Sciatic nerve (tissue), 2 donors: ENCODE data around the gene PTPA. TPM values are rescaled to one million over a fixed set of nuclear protein-coding genes. Genes with fewer than 3 reads are reported as not detected.
A peak's percentile ranks its signal among the peaks of the same experiment; 100 is the strongest.

Experiments used
- ATAC-seq: fragments of 200-7000 bp; cut with Tn5 transposase; one replicate; pipeline ENCODE4 v1.9.1; 2020; ENCODE audit warnings: mild to moderate bottlenecking, moderate library complexity
- DNase-seq: peaks from one replicate; pipeline ENCODE4 v3.0.0-alpha.2; 2020; ENCODE audit warnings: low spot score
- intact Hi-C: fragments of 100-400 bp; cut with DNase I; formaldehyde crosslinking; loops from one replicate; pipeline ENCODE4 v1.14.2; 2022
- total RNA-seq: library from RNA; stranded (reverse); fragmentation: NEBNext Ultra II Directional; extraction: Animal tissue kit (Norgen Biotek cat#: 25700); gene quantifications from one replicate; pipeline ENCODE4 v1.2.1, GENCODE V29; 2021
- donor health status: DM: no; HTN: no; CAD: no.
- donor health status: DM: no; HTN: no; CAD: no.

The PTPA gene
- 78.2 TPM for total RNA-seq

- intact Hi-C loops, result no loop called here
- peak; percentile 99 for DNase-seq
- peak; percentile 93 for ATAC-seq
Observed at GRCh38 chr9:129110740-129111527, at the start of gene PTPA, which contains the start of gene CRAT. Gene PTPA (plus strand): TSS chr9:129111415. CDS start chr9:129111601, 186 bp downstream. Gene CRAT (minus strand): TSS chr9:129110793. CDS start chr9:129110509, 284 bp downstream.

GRCh38 chr9:129063061-129063460 lies 48.2 kb upstream of the PTPA start:
- no peak for DNase-seq
- ATAC-seq, result no peak
- intact Hi-C loops, result no loop called here

GRCh38 chr9:129064499-129064908 lies 46.7 kb upstream of the PTPA start:
- intact Hi-C loops, result no loop called here
- ATAC-seq (no peak), DNase-seq (no peak)

- intact Hi-C loops, result no loop called here
Observed at GRCh38 chr9:129068110-129068509, 43.1 kb upstream of the PTPA start.

GRCh38 chr9:129068990-129069861 lies 42.0 kb upstream of the PTPA start:
- ATAC-seq (peak; percentile 80), DNase-seq (no peak)
- intact Hi-C loops, result no loop called here

More at GRCh38 chr9:129068110-129068509, 43.1 kb upstream of the PTPA start:
- ATAC-seq, result no peak
- no peak for DNase-seq

- no peak for DNase-seq
- peak; percentile 21 for ATAC-seq
- intact Hi-C loops, result no loop called here
Observed at GRCh38 chr9:129069862-129070641, 41.2 kb upstream of the PTPA start.

- intact Hi-C loops, result no loop called here
- DNase-seq (no peak), ATAC-seq (no peak)
Observed at GRCh38 chr9:129070696-129071525, 40.3 kb upstream of the PTPA start.

GRCh38 chr9:129071526-129072126 lies 39.6 kb upstream of the PTPA start:
- ATAC-seq (no peak), DNase-seq (no peak)
- intact Hi-C loops, result no loop called here

- DNase-seq, result no peak
- no peak for ATAC-seq
- intact Hi-C loops, result no loop called here
Observed at GRCh38 chr9:129072171-129072570, 39.0 kb upstream of the PTPA start.

- DNase-seq (no peak), ATAC-seq (no peak)
- intact Hi-C loops, result no loop called here
Observed at GRCh38 chr9:129073404-129073803, 37.8 kb upstream of the PTPA start.

GRCh38 chr9:129074106-129074505 lies 37.1 kb upstream of the PTPA start:
- intact Hi-C loops, result no loop called here
- DNase-seq (no peak), ATAC-seq (no peak)

GRCh38 chr9:129075996-129076639 lies 35.1 kb upstream of the PTPA start:
- ATAC-seq, result no peak
- intact Hi-C loops, result no loop called here
- DNase-seq, result no peak

GRCh38 chr9:129076640-129077037 lies 34.6 kb upstream of the PTPA start:
- no peak for ATAC-seq
- no peak for DNase-seq
- intact Hi-C loops, result no loop called here

- ATAC-seq (no peak), DNase-seq (no peak)
- intact Hi-C loops, result no loop called here
Observed at GRCh38 chr9:129077236-129077635, 34.0 kb upstream of the PTPA start.

- DNase-seq, result no peak
- intact Hi-C loops, result no loop called here
- ATAC-seq, result no peak
Observed at GRCh38 chr9:129078691-129079503, 32.3 kb upstream of the PTPA start.

- intact Hi-C loops, result no loop called here
- DNase-seq (no peak), ATAC-seq (no peak)
Observed at GRCh38 chr9:129079829-129080228, 31.4 kb upstream of the PTPA start.

- intact Hi-C loops, result no loop called here
- ATAC-seq (peak; percentile 0), DNase-seq (no peak)
Observed at GRCh38 chr9:129080298-129080600, 31.0 kb upstream of the PTPA start.
